Endothelial cell of umbilical vein (primary cell): ENCODE measurements around the gene CALHM6. TPM values are rescaled to one million over a fixed set of nuclear protein-coding genes. Genes with fewer than 3 reads are reported as not detected.

ENCODE experiments used
- BruUV-seq: library from RNA; stranded (reverse); fragments of 400-500 nt; replicated peaks from 2 replicates; lab custom pipeline; 2021; lab: Mats Ljungman, UMichigan
- CTCF ChIA-PET: fragments of 300-600, 350-600 bp; sonication (Branson Sonifier 250); formaldehyde crosslinking; loops from one replicate; lab custom pipeline; 2021; ENCODE audit warnings: antibody characterized with exemption, inconsistent platforms; lab: Charles Lee
- POLR2A ChIA-PET: fragments of 300-600, 350-600 bp; sonication (Branson Sonifier 250); formaldehyde crosslinking; loops from one replicate; lab custom pipeline; 2021; ENCODE audit warnings: antibody characterized with exemption, inconsistent platforms; lab: Charles Lee
- DNase-seq: peaks from one replicate; pipeline ENCODE4 v3.0.0-alpha.2; 2011; ENCODE audit warnings: low read depth, low spot score
- FAIRE-seq: peaks from 2 replicates; lab custom pipeline; 2011; peaks lifted over from hg19 to GRCh38; lab: Jason Lieb, UNC
- H2AFZ ChIP-seq: 2 replicates; pipeline ENCODE4 v1.6.0; 2012; ENCODE audit warnings: low read depth, low read length, control low read depth, inconsistent platforms
- H3K27ac ChIP-seq: 2 replicates; pipeline ENCODE4 v1.5.1; 2011; ENCODE audit warnings: low read depth, mild to moderate bottlenecking, control low read depth, low read length, moderate library complexity; ENCODE audit not compliant: insufficient read depth
- H3K27me3 ChIP-seq, 2 experiments: 2 replicates each; pipeline versions ENCODE4 v1.6.0 to v1.6.1; 2011; ENCODE audit warnings: low read length in 2 of 2, mixed read lengths in 1 of 2; ENCODE audit not compliant: control insufficient read depth in 2 of 2, insufficient read depth in 2 of 2
- H3K36me3 ChIP-seq, 2 experiments: 2 replicates in 1 of 2; 3 replicates in 1 of 2; pipeline ENCODE4 v1.5.1; 2011; ENCODE audit warnings: low read length in 2 of 2, mild to moderate bottlenecking in 1 of 2, moderate library complexity in 1 of 2; ENCODE audit not compliant: control insufficient read depth in 2 of 2, insufficient read depth in 2 of 2; ENCODE audit errors: extremely low read depth in 1 of 2
- H3K4me1 ChIP-seq: 3 replicates; pipeline ENCODE4 v1.5.1; 2011; ENCODE audit warnings: mild to moderate bottlenecking, low read length; ENCODE audit not compliant: control insufficient read depth, insufficient read depth; ENCODE audit errors: extremely low read depth
- H3K4me2 ChIP-seq: 2 replicates; pipeline ENCODE4 v1.6.1; 2011; ENCODE audit warnings: low read length, control low read depth, mixed read lengths; ENCODE audit not compliant: insufficient read depth
- H3K4me3 ChIP-seq, 3 experiments: fragments of 200-600 bp in 1 of 3; sonication (generic), shearing (Covaris generic) in 1 of 3; replicated peaks in 1 of 3; 2 replicates each; pipeline ENCODE4 v1.5.1; 2011 to 2016; ENCODE audit warnings: control low read depth in 3 of 3, low read length in 3 of 3, mild to moderate bottlenecking in 2 of 3, inconsistent platforms in 1 of 3, low read depth in 1 of 3, moderate library complexity in 1 of 3; ENCODE audit not compliant: insufficient read depth in 1 of 3
- H3K79me2 ChIP-seq: 2 replicates; pipeline ENCODE4 v1.6.0; 2012; ENCODE audit warnings: low read length, inconsistent platforms; ENCODE audit not compliant: control insufficient read depth, insufficient read depth
- H3K9ac ChIP-seq: replicated peaks from 2 replicates; pipeline ENCODE3; 2011; ENCODE audit warnings: low read length, control low read depth; ENCODE audit not compliant: insufficient read depth; ENCODE audit errors: extremely low read depth
- H3K9me1 ChIP-seq: replicated peaks from 3 replicates; pipeline ENCODE4 v1.6.0; 2011; ENCODE audit warnings: mild to moderate bottlenecking, low read length; ENCODE audit not compliant: control insufficient read depth, insufficient read depth; ENCODE audit errors: extremely low read depth
- H3K9me3 ChIP-seq: replicated peaks from 2 replicates; pipeline ENCODE4 v1.5.1; 2012; ENCODE audit warnings: low read length, inconsistent platforms; ENCODE audit not compliant: control insufficient read depth, insufficient read depth
- H4K20me1 ChIP-seq: replicated peaks from 2 replicates; pipeline ENCODE3; 2011; ENCODE audit warnings: mild to moderate bottlenecking, low read length; ENCODE audit not compliant: control insufficient read depth, insufficient read depth; ENCODE audit errors: extremely low read depth
- EZH2 ChIP-seq: IDR thresholded peaks from 2 replicates; pipeline ENCODE4 v1.6.1; 2012; ENCODE audit warnings: borderline replicate concordance, low read depth, mild to moderate bottlenecking, moderate library complexity, low read length, inconsistent platforms; ENCODE audit not compliant: severe bottlenecking
- FOS ChIP-seq: IDR thresholded peaks from 2 replicates; pipeline ENCODE4 v1.6.1; 2011; ENCODE audit warnings: mild to moderate bottlenecking, low read length, moderate library complexity, borderline replicate concordance; ENCODE audit not compliant: insufficient read depth
- GATA2 ChIP-seq: IDR thresholded peaks from 2 replicates; pipeline ENCODE4 v1.7.0; 2011; ENCODE audit warnings: low read depth, mild to moderate bottlenecking, moderate library complexity, mixed read lengths, low read length; ENCODE audit not compliant: insufficient read length, insufficient read depth
- JUN ChIP-seq: IDR thresholded peaks from 2 replicates; pipeline ENCODE4 v1.6.1; 2011; ENCODE audit warnings: borderline replicate concordance, low read depth; ENCODE audit not compliant: insufficient read length, insufficient read depth
- MAX ChIP-seq: IDR thresholded peaks from 2 replicates; pipeline ENCODE4 v1.6.1; 2011; ENCODE audit not compliant: insufficient read depth, insufficient read length
- MYC ChIP-seq: IDR thresholded peaks from one replicate; pipeline ENCODE4 v1.6.1; 2011; ENCODE audit warnings: mild to moderate bottlenecking, low read depth, low read length
- POLR2A ChIP-seq: IDR thresholded peaks from 2 replicates; pipeline ENCODE4 v1.6.1; 2012; ENCODE audit warnings: low read depth, mild to moderate bottlenecking, control low read depth, low read length
- POLR2AphosphoS5 ChIP-seq: IDR thresholded peaks from 2 replicates; pipeline ENCODE4 v1.6.1; 2012; ENCODE audit warnings: low read depth, mild to moderate bottlenecking, control low read depth, low read length, moderate library complexity; ENCODE audit not compliant: insufficient read depth
- dilution Hi-C: fragments of 300-500 bp; cut with MboI; formaldehyde crosslinking; loops from one replicate; pipeline ENCODE4 v1.15.0; 2019; ENCODE audit warnings: low sequenced_read_pairs; ENCODE audit not compliant: extremely low pct_ligation_motif_present
- intact Hi-C: fragments of 100-400 bp; cut with micrococcal nuclease; formaldehyde crosslinking; loops from one replicate; pipeline ENCODE4 v1.10.0; 2022
- polyA plus RNA-seq, 4 experiments: library from polyadenylated mRNA; depleted of rRNA in 3 of 4; stranded (reverse) in 3 of 4; unstranded in 1 of 4; fragments of >200 nt; gene quantifications; 2 replicates each; pipeline versions ENCODE4 v1.2.1 to v1.2.3, GENCODE V29; 2011 to 2012; ENCODE audit warnings: missing spikeins in 1 of 4
- total RNA-seq: library from RNA; stranded (reverse); gene quantifications from 2 replicates; pipeline ENCODE4 v1.2.3, GENCODE V29; 2021
- TF ChIP-seq, protein P1 (sequence below), 2 donors: IDR thresholded peaks; 1 replicate in 1 of 2; 2 replicates in 1 of 2; pipeline ENCODE4 v1.5.1; 2011; ENCODE audit warnings: low read length in 2 of 2, mild to moderate bottlenecking in 2 of 2, moderate library complexity in 2 of 2, control low read depth in 1 of 2, inconsistent platforms in 1 of 2, low read depth in 1 of 2; ENCODE audit not compliant: insufficient read depth in 1 of 2; ENCODE audit errors: extremely low read depth in 1 of 2

Gene CALHM6
- total and polyA plus RNA-seq, 2 donors (not counting 3 experiments of a cell fraction or from before 2014, with no cell fraction given), result 0.08 TPM; not detected in 1

GRCh38 chr6:116422238-116422637 lies 38.9 kb upstream of the CALHM6 start:
- Histone ChIP-seq H4K20me1 (no peaks in the 10 kb centered on the region), H3K79me2 (no peaks in the 10 kb centered on the region), H3K9ac (no peak overlapping the region), H3K4me1 (no peaks in the 10 kb centered on the region), H2AFZ (no peak overlapping the region), H3K36me3 (no peaks in the 10 kb centered on the region), H3K27ac (no peak overlapping the region), H3K4me2 (no peak overlapping the region), H3K9me3 (no peaks in the 10 kb centered on the region), H3K4me3 (no peak overlapping the region), H3K27me3 (no peaks in the 10 kb centered on the region), H3K9me1 (no peaks in the 10 kb centered on the region)
- BruUV-seq, result no TSS peak
- no peak for DNase-seq
- ChIA-PET POLR2A (no interaction called here), CTCF (interaction anchor here (1.3 to 2.9 kb wide), 6 partner anchors 10 to 135 kb away, joined by 3 to 13 read pairs (median 6); partner anchors contain the start of gene CALHM5)
- no peak for FAIRE-seq
- dilution Hi-C loops (no loop called here), intact Hi-C loops (no loop called here)
- TF ChIP-seq POLR2AphosphoS5, result no peak

DNA sequence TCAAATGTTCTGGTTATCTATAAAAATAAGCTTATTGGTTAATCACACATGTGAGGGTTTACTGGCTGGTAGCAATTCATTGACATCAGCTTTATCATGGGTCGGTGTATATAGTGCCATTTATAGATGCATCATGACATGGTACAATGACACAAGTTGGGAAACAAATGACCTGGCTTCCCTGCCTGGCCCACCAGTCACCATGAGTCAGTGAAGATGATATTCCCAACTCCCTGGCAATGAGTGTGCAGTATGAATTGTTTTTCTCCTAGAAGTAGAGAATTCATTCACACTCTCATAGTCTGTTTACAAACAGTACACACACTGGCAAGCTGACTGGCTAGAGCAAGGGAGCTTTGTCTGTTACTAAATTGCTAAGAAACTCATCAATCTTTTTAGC lies 37.2 kb upstream of the CALHM6 start:
- DNase-seq (no peak), FAIRE-seq (no peak)
- no peak overlapping the region for H3K9ac ChIP-seq

More for the DNA sequence above, 37.2 kb upstream of the CALHM6 start:
- Histone ChIP-seq H3K9me1 (no peaks in the 10 kb centered on the region), H3K27ac (no peak overlapping the region), H3K4me1 (no peaks in the 10 kb centered on the region), H3K36me3 (no peaks in the 10 kb centered on the region), H3K27me3 (no peaks in the 10 kb centered on the region), H3K9me3 (no peaks in the 10 kb centered on the region), H2AFZ (no peak overlapping the region), H3K4me2 (no peak overlapping the region), H4K20me1 (no peaks in the 10 kb centered on the region), H3K79me2 (no peaks in the 10 kb centered on the region), H3K4me3 (no peak overlapping the region)
- CTCF ChIA-PET, result interaction anchor here (0.6 to 2.7 kb wide), 6 partner anchors 9 to 155 kb away, joined by 3 to 13 read pairs (median 6); partner anchors contain the start of gene CALHM5
- BruUV-seq, result no TSS peak
- POLR2A ChIA-PET, result no interaction called here
- TF ChIP-seq, protein P1, sequence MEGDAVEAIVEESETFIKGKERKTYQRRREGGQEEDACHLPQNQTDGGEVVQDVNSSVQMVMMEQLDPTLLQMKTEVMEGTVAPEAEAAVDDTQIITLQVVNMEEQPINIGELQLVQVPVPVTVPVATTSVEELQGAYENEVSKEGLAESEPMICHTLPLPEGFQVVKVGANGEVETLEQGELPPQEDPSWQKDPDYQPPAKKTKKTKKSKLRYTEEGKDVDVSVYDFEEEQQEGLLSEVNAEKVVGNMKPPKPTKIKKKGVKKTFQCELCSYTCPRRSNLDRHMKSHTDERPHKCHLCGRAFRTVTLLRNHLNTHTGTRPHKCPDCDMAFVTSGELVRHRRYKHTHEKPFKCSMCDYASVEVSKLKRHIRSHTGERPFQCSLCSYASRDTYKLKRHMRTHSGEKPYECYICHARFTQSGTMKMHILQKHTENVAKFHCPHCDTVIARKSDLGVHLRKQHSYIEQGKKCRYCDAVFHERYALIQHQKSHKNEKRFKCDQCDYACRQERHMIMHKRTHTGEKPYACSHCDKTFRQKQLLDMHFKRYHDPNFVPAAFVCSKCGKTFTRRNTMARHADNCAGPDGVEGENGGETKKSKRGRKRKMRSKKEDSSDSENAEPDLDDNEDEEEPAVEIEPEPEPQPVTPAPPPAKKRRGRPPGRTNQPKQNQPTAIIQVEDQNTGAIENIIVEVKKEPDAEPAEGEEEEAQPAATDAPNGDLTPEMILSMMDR (IDR thresholded peaks at IDR 0.05; ENCODE audit: extremely low read depth in 1 of 2, insufficient read depth in 1 of 2, low read depth in 1 of 2, low read length in 2 of 2), result no peak
- TF ChIP-seq MAX, result no peak
- no peak for TF ChIP-seq GATA2
- no peak for TF ChIP-seq JUN
- no peak for TF ChIP-seq FOS
- no peak for TF ChIP-seq POLR2AphosphoS5
- TF ChIP-seq EZH2, result no peak
- no peak for TF ChIP-seq POLR2A
- TF ChIP-seq MYC, result no peak
- dilution Hi-C loops (no loop called here), intact Hi-C loops (no loop called here)
